H9 (cell line): ENCODE measurements around the gene NTRK3. TPM values are rescaled to one million over a fixed set of nuclear protein-coding genes. Genes with fewer than 3 reads are reported as not detected.

Experiments used
- DNase-seq: peaks from one replicate; pipeline ENCODE4 v3.0.0-alpha.2; 2017
- H2AFZ ChIP-seq: one replicate; pipeline ENCODE4 v1.6.1; 2013; ENCODE audit warnings: mild to moderate bottlenecking, low read length, control low read depth, moderate library complexity
- H2AK5ac ChIP-seq: 2 replicates; pipeline ENCODE4 v1.6.1; 2013; ENCODE audit warnings: low read length, control low read depth, mixed read lengths; ENCODE audit not compliant: insufficient read length
- H2BK120ac ChIP-seq: one replicate; pipeline ENCODE4 v1.6.1; 2013; ENCODE audit warnings: low read depth, mild to moderate bottlenecking, low read length, control low read depth, inconsistent platforms; ENCODE audit not compliant: poor library complexity, severe bottlenecking
- H2BK12ac ChIP-seq: 2 replicates; pipeline ENCODE4 v1.6.1; 2013; ENCODE audit warnings: low read length, control low read depth, mixed read lengths, low read depth; ENCODE audit not compliant: insufficient read length
- H2BK15ac ChIP-seq: 2 replicates; pipeline ENCODE4 v1.6.1; 2013; ENCODE audit warnings: low read depth, low read length, control low read depth
- H2BK20ac ChIP-seq: one replicate; pipeline ENCODE4 v1.6.1; 2013; ENCODE audit warnings: low read depth, mild to moderate bottlenecking, low read length, control low read depth, inconsistent platforms; ENCODE audit not compliant: poor library complexity, severe bottlenecking
- H2BK5ac ChIP-seq: 2 replicates; pipeline ENCODE4 v1.6.1; 2013; ENCODE audit warnings: low read length, control low read depth, mixed read lengths; ENCODE audit not compliant: insufficient read length
- H3K14ac ChIP-seq: 2 replicates; pipeline ENCODE4 v1.6.1; 2013; ENCODE audit warnings: low read length, control low read depth; ENCODE audit not compliant: insufficient read depth
- H3K18ac ChIP-seq: 2 replicates; pipeline ENCODE4 v1.6.1; 2013; ENCODE audit warnings: low read depth, mild to moderate bottlenecking, mixed read lengths, low read length, control low read depth; ENCODE audit not compliant: insufficient read length
- H3K23ac ChIP-seq: 2 replicates; pipeline ENCODE4 v1.6.1; 2013; ENCODE audit warnings: low read length, control low read depth, mixed read lengths, low read depth; ENCODE audit not compliant: insufficient read length
- H3K23me2 ChIP-seq: 2 replicates; pipeline ENCODE4 v1.6.1; 2013; ENCODE audit warnings: low read depth, mild to moderate bottlenecking, mixed read lengths, low read length, control low read depth; ENCODE audit not compliant: insufficient read length, poor library complexity, severe bottlenecking
- H3K27ac ChIP-seq: 2 replicates; pipeline ENCODE4 v1.5.1; 2013; ENCODE audit warnings: low read length, control low read depth, mixed read lengths, low read depth; ENCODE audit not compliant: insufficient read length
- H3K27me3 ChIP-seq: 2 replicates; pipeline ENCODE4 v1.6.1; 2013; ENCODE audit warnings: low read length, control low read depth, inconsistent platforms; ENCODE audit not compliant: insufficient read depth
- H3K4ac ChIP-seq: 2 replicates; pipeline ENCODE4 v1.6.1; 2013; ENCODE audit warnings: low read depth, mild to moderate bottlenecking, control low read depth, inconsistent platforms, low read length, moderate library complexity
- H3K4me1 ChIP-seq: 2 replicates; pipeline ENCODE4 v1.6.1; 2013; ENCODE audit warnings: low read length, control low read depth, inconsistent platforms; ENCODE audit not compliant: insufficient read depth
- H3K4me2 ChIP-seq: 2 replicates; pipeline ENCODE4 v1.6.1; 2013; ENCODE audit warnings: low read length, control low read depth, mixed read lengths; ENCODE audit not compliant: insufficient read length, insufficient read depth
- H3K56ac ChIP-seq: 2 replicates; pipeline ENCODE4 v1.6.1; 2013; ENCODE audit warnings: low read depth, mild to moderate bottlenecking, mixed read lengths, low read length, control low read depth; ENCODE audit not compliant: insufficient read length
- H3K79me1 ChIP-seq: 2 replicates; pipeline ENCODE4 v1.6.1; 2013; ENCODE audit warnings: low read depth, mild to moderate bottlenecking, moderate library complexity, low read length, control low read depth, inconsistent platforms; ENCODE audit not compliant: insufficient read depth, poor library complexity, severe bottlenecking
- H3K79me2 ChIP-seq: 2 replicates; pipeline ENCODE4 v1.6.1; 2013; ENCODE audit warnings: low read length, control low read depth, inconsistent platforms; ENCODE audit not compliant: insufficient read depth
- H3K9ac ChIP-seq: 2 replicates; pipeline ENCODE4 v1.6.1; 2013; ENCODE audit warnings: low read length, control low read depth, mixed read lengths; ENCODE audit not compliant: insufficient read length; ENCODE audit errors: extremely low read depth
- H3K9me3 ChIP-seq: one replicate; pipeline ENCODE4 v1.6.1; 2013; ENCODE audit warnings: low read depth, low read length, inconsistent platforms; ENCODE audit not compliant: control insufficient read depth
- H3T11ph ChIP-seq: one replicate; pipeline ENCODE4 v1.6.1; 2013; ENCODE audit warnings: mild to moderate bottlenecking, low read length, control low read depth, inconsistent platforms
- H4K20me1 ChIP-seq: one replicate; pipeline ENCODE4 v1.6.1; 2013; ENCODE audit not compliant: control insufficient read depth, insufficient read length, insufficient read depth
- H4K5ac ChIP-seq: 2 replicates; pipeline ENCODE4 v1.6.1; 2013; ENCODE audit warnings: low read depth, mild to moderate bottlenecking, mixed read lengths, low read length, control low read depth; ENCODE audit not compliant: insufficient read length
- H4K8ac ChIP-seq: replicated peaks from 2 replicates; pipeline ENCODE4 v1.6.1; 2013; ENCODE audit warnings: low read length, control low read depth, mixed read lengths, low read depth; ENCODE audit not compliant: insufficient read length
- H4K91ac ChIP-seq: 2 replicates; pipeline ENCODE4 v1.6.1; 2013; ENCODE audit warnings: low read depth, mild to moderate bottlenecking, moderate library complexity, mixed read lengths, low read length, control low read depth; ENCODE audit not compliant: insufficient read length
- H3K27ac Mint-ChIP-seq, 3 experiments: 2 replicates in 2 of 3; 3 replicates in 1 of 3; pipeline ENCODE4 v1.8.0; 2020 to 2021; ENCODE audit warnings: mixed read lengths in 3 of 3, mild to moderate bottlenecking in 1 of 3, moderate library complexity in 1 of 3
- H3K27me3 Mint-ChIP-seq: 2 replicates; pipeline ENCODE4 v1.8.0; 2021; ENCODE audit warnings: low read depth, mild to moderate bottlenecking, moderate library complexity, mixed read lengths
- H3K36me3 Mint-ChIP-seq, 3 experiments: 2 replicates in 2 of 3; 3 replicates in 1 of 3; pipeline ENCODE4 v1.8.0; 2020 to 2021; ENCODE audit warnings: low read depth in 3 of 3, mixed read lengths in 3 of 3; ENCODE audit not compliant: insufficient read depth in 1 of 3
- H3K4me1 Mint-ChIP-seq, 2 experiments: 2 replicates each; pipeline ENCODE4 v1.8.0; 2020; ENCODE audit warnings: mixed read lengths in 2 of 2
- H3K4me3 Mint-ChIP-seq, 2 experiments: 2 replicates in 1 of 2; 3 replicates in 1 of 2; pipeline ENCODE4 v1.8.0; 2020 to 2021; ENCODE audit warnings: mild to moderate bottlenecking in 2 of 2, mixed read lengths in 2 of 2, moderate library complexity in 1 of 2
- H3K9me3 Mint-ChIP-seq, 2 experiments: 2 replicates in 1 of 2; 3 replicates in 1 of 2; pipeline ENCODE4 v1.8.0; 2020; ENCODE audit warnings: mild to moderate bottlenecking in 2 of 2, mixed read lengths in 2 of 2, moderate library complexity in 1 of 2
- WGBS: extraction: QIAGEN DNeasy Blood & Tissue Kit; methylation state at CpG from one replicate; pipeline ENCODE4 v1.1.7; 2013; ENCODE audit warnings: missing lambda C conversion rate, low lambda C conversion rate, mixed read lengths; ENCODE audit not compliant: insufficient read length; ENCODE audit errors: extremely low coverage; 5-methylcytosine and 5-hydroxymethylcytosine counted together
- total RNA-seq: library from RNA; stranded (reverse); gene quantifications from 2 replicates; pipeline ENCODE4 v1.2.1, GENCODE V29; 2021
- TF ChIP-seq, protein P1 (sequence below): fragments of 200-600 bp; sonication (generic); conservative IDR thresholded peaks from 3 replicates; pipeline ENCODE4 v1.8.0; 2021; ENCODE audit warnings: antibody characterized with exemption, mild to moderate bottlenecking

The NTRK3 gene
- total RNA-seq, 1 experiment from 2014 or later: 2.5 TPM

DNA sequence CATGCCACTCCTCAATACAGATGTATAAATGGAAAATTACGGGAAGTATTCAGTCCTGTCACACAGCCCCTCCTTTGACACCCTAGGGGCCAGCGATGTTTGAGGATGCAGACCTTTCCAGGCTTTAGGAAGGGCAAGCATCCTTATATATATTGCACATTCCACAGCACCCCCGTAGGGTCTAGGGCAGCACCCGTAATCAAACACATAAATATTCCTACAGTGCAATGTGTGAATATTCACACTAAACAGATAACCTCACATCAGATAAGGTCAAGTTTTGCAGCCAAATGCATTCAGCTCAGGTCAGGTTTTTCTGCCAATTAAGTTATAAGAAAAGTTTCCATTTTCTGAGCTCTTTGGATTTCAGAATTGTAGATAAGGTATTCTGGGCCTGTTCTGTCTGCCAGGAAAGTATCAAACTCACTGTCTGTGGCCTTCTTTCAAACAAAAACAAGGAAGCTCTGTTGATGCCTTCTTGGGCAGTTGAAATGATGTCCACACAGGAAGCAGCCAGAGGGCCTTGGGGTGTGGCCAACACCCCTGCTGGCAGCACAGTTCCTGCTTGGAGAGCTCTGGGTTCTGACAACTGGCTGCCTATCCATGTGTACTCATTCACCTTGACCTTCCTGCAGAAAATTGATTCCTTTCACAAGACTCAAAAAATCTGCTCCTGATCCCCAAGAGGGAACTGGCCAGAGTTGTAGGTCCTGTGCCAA lies 427.0 kb downstream of the NTRK3 start:
- no peak overlapping the region for H3K56ac ChIP-seq
- no peak overlapping the region for H3T11ph ChIP-seq
- no peak overlapping the region for H2BK15ac ChIP-seq
- H2BK12ac ChIP-seq: no peak overlapping the region
- no peak overlapping the region for H3K14ac ChIP-seq
- no peaks in the 10 kb centered on the region for H3K23me2 ChIP-seq
- no peaks in the 10 kb centered on the region for H3K79me1 ChIP-seq
- Mint-ChIP-seq H3K27me3 (peaks cover 76% of the 10 kb centered on the region), H3K36me3 (peaks cover 0 to 7% (median 2%) of the 10 kb centered on the region in 3 experiments; a peak in 3 of 7 replicates), H3K4me1 (peaks cover 7 to 9% of the 10 kb centered on the region in 2 experiments), H3K27ac (no peak overlapping the region), H3K9me3 (peaks cover 10 to 11% of the 10 kb centered on the region in 2 experiments), H3K4me3 (no peak overlapping the region)
- H2BK120ac ChIP-seq: no peak overlapping the region
- no peak overlapping the region for H3K18ac ChIP-seq
- no peaks in the 10 kb centered on the region; the same call in 1 of the 2 replicates for H3K4me1 ChIP-seq
- WGBS: no CpG with 5 or more reads among the region's 4 CpGs
- no peak overlapping the region for H4K91ac ChIP-seq
- H4K5ac ChIP-seq: no peak overlapping the region
- H3K4ac ChIP-seq: no peak overlapping the region
- no peak overlapping the region for H3K27ac ChIP-seq
- no peak overlapping the region for H3K4me2 ChIP-seq
- no peak overlapping the region for H3K23ac ChIP-seq
- no peak overlapping the region for H2AFZ ChIP-seq
- no peaks in the 10 kb centered on the region for H3K9me3 ChIP-seq
- H4K20me1 ChIP-seq: no peaks in the 10 kb centered on the region
- DNase-seq: no peak
- TF ChIP-seq, protein P1, sequence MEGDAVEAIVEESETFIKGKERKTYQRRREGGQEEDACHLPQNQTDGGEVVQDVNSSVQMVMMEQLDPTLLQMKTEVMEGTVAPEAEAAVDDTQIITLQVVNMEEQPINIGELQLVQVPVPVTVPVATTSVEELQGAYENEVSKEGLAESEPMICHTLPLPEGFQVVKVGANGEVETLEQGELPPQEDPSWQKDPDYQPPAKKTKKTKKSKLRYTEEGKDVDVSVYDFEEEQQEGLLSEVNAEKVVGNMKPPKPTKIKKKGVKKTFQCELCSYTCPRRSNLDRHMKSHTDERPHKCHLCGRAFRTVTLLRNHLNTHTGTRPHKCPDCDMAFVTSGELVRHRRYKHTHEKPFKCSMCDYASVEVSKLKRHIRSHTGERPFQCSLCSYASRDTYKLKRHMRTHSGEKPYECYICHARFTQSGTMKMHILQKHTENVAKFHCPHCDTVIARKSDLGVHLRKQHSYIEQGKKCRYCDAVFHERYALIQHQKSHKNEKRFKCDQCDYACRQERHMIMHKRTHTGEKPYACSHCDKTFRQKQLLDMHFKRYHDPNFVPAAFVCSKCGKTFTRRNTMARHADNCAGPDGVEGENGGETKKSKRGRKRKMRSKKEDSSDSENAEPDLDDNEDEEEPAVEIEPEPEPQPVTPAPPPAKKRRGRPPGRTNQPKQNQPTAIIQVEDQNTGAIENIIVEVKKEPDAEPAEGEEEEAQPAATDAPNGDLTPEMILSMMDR: no peak
- no peak overlapping the region for H4K8ac ChIP-seq
- H3K27me3 ChIP-seq: no peaks in the 10 kb centered on the region; the same call in 1 of the 2 replicates
- no peak overlapping the region for H2BK5ac ChIP-seq
- H2AK5ac ChIP-seq: no peak overlapping the region
- H2BK20ac ChIP-seq: no peak overlapping the region
- H3K79me2 ChIP-seq: no peaks in the 10 kb centered on the region
- H3K9ac ChIP-seq: no peak overlapping the region
